ENCODE measurements around the gene TMSB10.

GRCh38 chr2:84896567-84896966 is 8.9 kb upstream of the TMSB10 start:
- TF ChIP-seq CTCF (conservative IDR thresholded peaks at IDR 0.05; ENCODE audit: low read length) (no peak), EZH2phosphoT487 (IDR thresholded peaks at IDR 0.05; ENCODE audit: borderline replicate concordance, low read depth, low read length) (no peak)
